Tibial nerve (tissue), 3 donors: Measurements from ENCODE around the gene MTURN.

Source experiments
- CTCF ChIP-seq, 5 experiments: fragments of 200-600 bp in 3 of 5; fragments of 450-650 bp in 2 of 5; sonication (generic) in 3 of 5; IDR thresholded peaks; one replicate each; pipeline ENCODE4 v1.5.1; 2016 to 2019; ENCODE audit warnings: antibody characterized with exemption in 5 of 5, mild to moderate bottlenecking in 3 of 5, moderate library complexity in 2 of 5
- POLR2A ChIP-seq, 2 donors: fragments of 450-650 bp; IDR thresholded peaks; one replicate each; pipeline ENCODE4 v1.6.1; 2017; ENCODE audit warnings: antibody characterized with exemption in 2 of 2, mild to moderate bottlenecking in 2 of 2, moderate library complexity in 2 of 2

DNA sequence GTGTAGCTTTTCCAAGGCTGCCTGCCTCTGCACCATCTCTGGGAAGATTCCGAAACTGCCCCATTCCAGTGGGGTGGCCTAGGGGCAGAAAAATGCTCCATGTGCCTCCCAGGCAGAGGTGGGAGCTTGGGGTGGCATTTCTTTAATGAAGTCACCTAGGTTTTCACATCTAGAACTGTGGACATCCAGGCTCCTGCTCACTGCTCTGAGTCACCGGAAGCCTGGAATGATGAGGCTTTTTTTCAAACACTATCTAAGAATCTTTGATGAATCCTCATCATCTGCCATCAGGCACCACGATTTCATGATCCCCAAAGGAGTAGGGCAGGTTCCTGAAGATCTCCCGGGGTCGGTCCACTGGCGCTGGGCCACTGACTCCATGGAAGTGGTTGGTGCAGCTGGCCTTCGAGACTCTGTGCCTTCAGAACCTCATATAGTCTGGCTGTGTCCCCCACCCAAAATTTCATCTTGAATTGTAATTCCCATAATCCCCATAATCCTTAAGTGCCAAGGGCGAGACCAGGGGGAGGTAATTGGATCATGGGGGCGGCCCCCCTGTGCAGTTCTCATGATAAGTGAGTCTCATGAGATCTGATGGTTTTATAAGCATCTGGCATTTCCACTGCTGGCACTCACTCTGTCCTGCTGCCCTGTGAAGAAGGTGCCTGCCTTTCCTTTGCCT lies 37.1 kb downstream of the MTURN start:
- no peak for TF ChIP-seq POLR2A (IDR thresholded peaks at IDR 0.05)
- TF ChIP-seq CTCF (IDR thresholded peaks at IDR 0.05), result no peak
